Endothelial cell of umbilical vein (primary cell): ENCODE results near the gene TIMM10. TPM values are rescaled to one million over a fixed set of nuclear protein-coding genes. Genes with fewer than 3 reads are reported as not detected.
A peak's percentile ranks its signal among the peaks of the same experiment; 100 is the strongest.

Experiments used
- BruUV-seq: library from RNA; stranded (reverse); fragments of 400-500 nt; replicated peaks from 2 replicates; lab custom pipeline; 2021; lab: Mats Ljungman, UMichigan
- CTCF ChIA-PET: fragments of 300-600, 350-600 bp; sonication (Branson Sonifier 250); formaldehyde crosslinking; loops from one replicate; lab custom pipeline; 2021; ENCODE audit warnings: antibody characterized with exemption, inconsistent platforms; lab: Charles Lee
- POLR2A ChIA-PET: fragments of 300-600, 350-600 bp; sonication (Branson Sonifier 250); formaldehyde crosslinking; loops from one replicate; lab custom pipeline; 2021; ENCODE audit warnings: antibody characterized with exemption, inconsistent platforms; lab: Charles Lee
- DNase-seq: peaks from one replicate; pipeline ENCODE4 v3.0.0-alpha.2; 2011; ENCODE audit warnings: low read depth, low spot score
- FAIRE-seq: peaks from 2 replicates; lab custom pipeline; 2011; peaks lifted over from hg19 to GRCh38; lab: Jason Lieb, UNC
- H2AFZ ChIP-seq: 2 replicates; pipeline ENCODE4 v1.6.0; 2012; ENCODE audit warnings: low read depth, low read length, control low read depth, inconsistent platforms
- H3K27ac ChIP-seq: 2 replicates; pipeline ENCODE4 v1.5.1; 2011; ENCODE audit warnings: low read depth, mild to moderate bottlenecking, control low read depth, low read length, moderate library complexity; ENCODE audit not compliant: insufficient read depth
- H3K27me3 ChIP-seq, 2 experiments: 2 replicates each; pipeline versions ENCODE4 v1.6.0 to v1.6.1; 2011; ENCODE audit warnings: low read length in 2 of 2, mixed read lengths in 1 of 2; ENCODE audit not compliant: control insufficient read depth in 2 of 2, insufficient read depth in 2 of 2
- H3K36me3 ChIP-seq, 2 experiments: 2 replicates in 1 of 2; 3 replicates in 1 of 2; pipeline ENCODE4 v1.5.1; 2011; ENCODE audit warnings: low read length in 2 of 2, mild to moderate bottlenecking in 1 of 2, moderate library complexity in 1 of 2; ENCODE audit not compliant: control insufficient read depth in 2 of 2, insufficient read depth in 2 of 2; ENCODE audit errors: extremely low read depth in 1 of 2
- H3K4me1 ChIP-seq: 3 replicates; pipeline ENCODE4 v1.5.1; 2011; ENCODE audit warnings: mild to moderate bottlenecking, low read length; ENCODE audit not compliant: control insufficient read depth, insufficient read depth; ENCODE audit errors: extremely low read depth
- H3K4me2 ChIP-seq: 2 replicates; pipeline ENCODE4 v1.6.1; 2011; ENCODE audit warnings: low read length, control low read depth, mixed read lengths; ENCODE audit not compliant: insufficient read depth
- H3K4me3 ChIP-seq, 3 experiments: fragments of 200-600 bp in 1 of 3; sonication (generic), shearing (Covaris generic) in 1 of 3; replicated peaks in 1 of 3; 2 replicates each; pipeline ENCODE4 v1.5.1; 2011 to 2016; ENCODE audit warnings: control low read depth in 3 of 3, low read length in 3 of 3, mild to moderate bottlenecking in 2 of 3, inconsistent platforms in 1 of 3, low read depth in 1 of 3, moderate library complexity in 1 of 3; ENCODE audit not compliant: insufficient read depth in 1 of 3
- H3K79me2 ChIP-seq: 2 replicates; pipeline ENCODE4 v1.6.0; 2012; ENCODE audit warnings: low read length, inconsistent platforms; ENCODE audit not compliant: control insufficient read depth, insufficient read depth
- H3K9ac ChIP-seq: replicated peaks from 2 replicates; pipeline ENCODE3; 2011; ENCODE audit warnings: low read length, control low read depth; ENCODE audit not compliant: insufficient read depth; ENCODE audit errors: extremely low read depth
- H3K9me1 ChIP-seq: replicated peaks from 3 replicates; pipeline ENCODE4 v1.6.0; 2011; ENCODE audit warnings: mild to moderate bottlenecking, low read length; ENCODE audit not compliant: control insufficient read depth, insufficient read depth; ENCODE audit errors: extremely low read depth
- H3K9me3 ChIP-seq: replicated peaks from 2 replicates; pipeline ENCODE4 v1.5.1; 2012; ENCODE audit warnings: low read length, inconsistent platforms; ENCODE audit not compliant: control insufficient read depth, insufficient read depth
- H4K20me1 ChIP-seq: replicated peaks from 2 replicates; pipeline ENCODE3; 2011; ENCODE audit warnings: mild to moderate bottlenecking, low read length; ENCODE audit not compliant: control insufficient read depth, insufficient read depth; ENCODE audit errors: extremely low read depth
- CTCF ChIP-seq, 2 donors: IDR thresholded peaks; 1 replicate in 1 of 2; 2 replicates in 1 of 2; pipeline ENCODE4 v1.5.1; 2011; ENCODE audit warnings: low read length in 2 of 2, mild to moderate bottlenecking in 2 of 2, moderate library complexity in 2 of 2, control low read depth in 1 of 2, inconsistent platforms in 1 of 2, low read depth in 1 of 2; ENCODE audit not compliant: insufficient read depth in 1 of 2; ENCODE audit errors: extremely low read depth in 1 of 2
- EZH2 ChIP-seq: IDR thresholded peaks from 2 replicates; pipeline ENCODE4 v1.6.1; 2012; ENCODE audit warnings: borderline replicate concordance, low read depth, mild to moderate bottlenecking, moderate library complexity, low read length, inconsistent platforms; ENCODE audit not compliant: severe bottlenecking
- FOS ChIP-seq: IDR thresholded peaks from 2 replicates; pipeline ENCODE4 v1.6.1; 2011; ENCODE audit warnings: mild to moderate bottlenecking, low read length, moderate library complexity, borderline replicate concordance; ENCODE audit not compliant: insufficient read depth
- GATA2 ChIP-seq: IDR thresholded peaks from 2 replicates; pipeline ENCODE4 v1.7.0; 2011; ENCODE audit warnings: low read depth, mild to moderate bottlenecking, moderate library complexity, mixed read lengths, low read length; ENCODE audit not compliant: insufficient read length, insufficient read depth
- JUN ChIP-seq: IDR thresholded peaks from 2 replicates; pipeline ENCODE4 v1.6.1; 2011; ENCODE audit warnings: borderline replicate concordance, low read depth; ENCODE audit not compliant: insufficient read length, insufficient read depth
- MAX ChIP-seq: IDR thresholded peaks from 2 replicates; pipeline ENCODE4 v1.6.1; 2011; ENCODE audit not compliant: insufficient read depth, insufficient read length
- MYC ChIP-seq: IDR thresholded peaks from one replicate; pipeline ENCODE4 v1.6.1; 2011; ENCODE audit warnings: mild to moderate bottlenecking, low read depth, low read length
- POLR2A ChIP-seq: IDR thresholded peaks from 2 replicates; pipeline ENCODE4 v1.6.1; 2012; ENCODE audit warnings: low read depth, mild to moderate bottlenecking, control low read depth, low read length
- POLR2AphosphoS5 ChIP-seq: IDR thresholded peaks from 2 replicates; pipeline ENCODE4 v1.6.1; 2012; ENCODE audit warnings: low read depth, mild to moderate bottlenecking, control low read depth, low read length, moderate library complexity; ENCODE audit not compliant: insufficient read depth
- dilution Hi-C: fragments of 300-500 bp; cut with MboI; formaldehyde crosslinking; loops from one replicate; pipeline ENCODE4 v1.15.0; 2019; ENCODE audit warnings: low sequenced_read_pairs; ENCODE audit not compliant: extremely low pct_ligation_motif_present
- intact Hi-C: fragments of 100-400 bp; cut with micrococcal nuclease; formaldehyde crosslinking; loops from one replicate; pipeline ENCODE4 v1.10.0; 2022
- polyA plus RNA-seq, 4 experiments: library from polyadenylated mRNA; depleted of rRNA in 3 of 4; stranded (reverse) in 3 of 4; unstranded in 1 of 4; fragments of >200 nt; gene quantifications; 2 replicates each; pipeline versions ENCODE4 v1.2.1 to v1.2.3, GENCODE V29; 2011 to 2012; ENCODE audit warnings: missing spikeins in 1 of 4
- total RNA-seq: library from RNA; stranded (reverse); gene quantifications from 2 replicates; pipeline ENCODE4 v1.2.3, GENCODE V29; 2021

Gene TIMM10
- total and polyA plus RNA-seq, 2 donors (not counting 3 experiments of a cell fraction or from before 2014, with no cell fraction given) = 64.2 to 128 TPM

GRCh38 chr11:57567515-57568329 lies 37.2 kb upstream of the TIMM10 start, which contains the start of gene UBE2L6:
Gene UBE2L6 (minus strand): TSS chr11:57567672. CDS start chr11:57567611, 61 bp downstream.
- Histone ChIP-seq H3K9ac (peak within 1 kb of the TSS; percentile 49), H3K27ac (no peak within 1 kb of the TSS), H3K4me3 (peak within 1 kb of the TSS; percentile 56 to 86 (median 76)), H3K9me3 (no peaks in the 10 kb centered on the region), H3K4me1 (peaks cover 10% of the 10 kb centered on the region), H3K36me3 (no peaks in the 10 kb centered on the region), H3K4me2 (peak within 1 kb of the TSS; percentile 96), H3K9me1 (no peaks in the 10 kb centered on the region), H4K20me1 (no peaks in the 10 kb centered on the region), H3K27me3 (no peaks in the 10 kb centered on the region), H3K79me2 (no peaks in the 10 kb centered on the region), H2AFZ (peak within 1 kb of the TSS; percentile 100)
- FAIRE-seq (peak; percentile 50), DNase-seq (no peak)
- intact Hi-C loops = loop anchor here (1.0 kb wide), 2 partner anchors 74 to 145 kb away; partner anchors contain the start of genes MED19 and TMX2
- CTCF ChIA-PET = interaction anchor here (0.6 to 6.0 kb wide), 34 partner anchors 8 to 1568 kb away, joined by 3 to 154 read pairs (median 4); no protein-coding TSS in a partner anchor
- TF ChIP-seq POLR2AphosphoS5 (no peak), GATA2 (no peak), CTCF (IDR thresholded peaks at IDR 0.05; ENCODE audit: extremely low read depth in 1 of 2, insufficient read depth in 1 of 2, low read depth in 1 of 2, low read length in 2 of 2) (peak; percentile 33 to 93), POLR2A (no peak), MAX (peak; percentile 16), FOS (no peak), MYC (no peak), JUN (no peak), EZH2 (no peak)
- POLR2A ChIA-PET = interaction anchor here (1.4 kb wide), 1 partner anchor 73 kb away, joined by 4 read pairs; no protein-coding TSS in a partner anchor
- dilution Hi-C loops = no loop called here
- no TSS peak for BruUV-seq
